K562 (cell line): Measurements from ENCODE around the gene CHRNB4.

Source experiments
- HNRNPUL1 ChIP-seq: fragments of 200-400 bp; formaldehyde crosslinking; IDR thresholded peaks from 2 replicates; pipeline ENCODE4 v1.6.1; 2017; ENCODE audit warnings: low read length
- POLR2A ChIP-seq: fragments of 450-650 bp; conservative IDR thresholded peaks from 2 replicates; pipeline ENCODE4 v1.6.1; 2016
- ZNF384 ChIP-seq: IDR thresholded peaks from 2 replicates; pipeline ENCODE4 v1.6.1; 2012; ENCODE audit warnings: low read depth, low read length, improper control_type of control experiment
- TF ChIP-seq, protein P1 (sequence below): fragments of 250-450 bp; sonication (Bioruptor Pico); IDR thresholded peaks from 2 replicates; pipeline ENCODE4 v1.8.0; 2021; ENCODE audit warnings: mild to moderate bottlenecking, moderate library complexity
- TF ChIP-seq, protein P2 (sequence below): fragments of 250-450 bp; sonication (Bioruptor Pico); IDR thresholded peaks from 2 replicates; pipeline ENCODE4 v1.5.0; 2020; ENCODE audit warnings: mild to moderate bottlenecking, borderline replicate concordance
- TF ChIP-seq, protein P3 (sequence below): sonication (generic); formaldehyde crosslinking; IDR thresholded peaks from 2 replicates; pipeline ENCODE4 v1.8.0; 2022; ENCODE audit warnings: missing genetic modification reagents, mild to moderate bottlenecking, borderline replicate concordance

DNA sequence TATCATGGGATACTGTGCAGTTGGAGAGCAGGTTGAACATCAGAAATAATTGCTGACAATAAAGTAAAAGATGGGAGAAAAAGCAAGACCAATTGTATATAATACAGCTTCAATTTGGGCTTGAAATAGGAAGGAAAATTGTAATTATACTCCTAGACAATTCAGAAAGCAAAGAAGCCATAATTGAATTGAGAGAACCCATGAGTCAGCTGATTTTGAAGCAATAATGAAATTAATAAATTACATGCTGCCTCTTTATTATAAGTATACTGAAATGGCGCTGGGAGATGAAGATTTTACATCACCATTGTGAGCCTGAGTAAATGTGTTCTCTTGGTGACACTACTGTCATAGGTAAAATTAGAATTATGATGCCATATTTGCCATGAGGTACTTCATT is 43.4 kb downstream of the CHRNB4 start:
- TF ChIP-seq ZNF384 (no peak), POLR2A (no peak), HNRNPUL1 (no peak)
- TF ChIP-seq, protein P1, sequence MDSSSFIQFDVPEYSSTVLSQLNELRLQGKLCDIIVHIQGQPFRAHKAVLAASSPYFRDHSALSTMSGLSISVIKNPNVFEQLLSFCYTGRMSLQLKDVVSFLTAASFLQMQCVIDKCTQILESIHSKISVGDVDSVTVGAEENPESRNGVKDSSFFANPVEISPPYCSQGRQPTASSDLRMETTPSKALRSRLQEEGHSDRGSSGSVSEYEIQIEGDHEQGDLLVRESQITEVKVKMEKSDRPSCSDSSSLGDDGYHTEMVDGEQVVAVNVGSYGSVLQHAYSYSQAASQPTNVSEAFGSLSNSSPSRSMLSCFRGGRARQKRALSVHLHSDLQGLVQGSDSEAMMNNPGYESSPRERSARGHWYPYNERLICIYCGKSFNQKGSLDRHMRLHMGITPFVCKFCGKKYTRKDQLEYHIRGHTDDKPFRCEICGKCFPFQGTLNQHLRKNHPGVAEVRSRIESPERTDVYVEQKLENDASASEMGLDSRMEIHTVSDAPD, result no peak
- TF ChIP-seq, protein P2, sequence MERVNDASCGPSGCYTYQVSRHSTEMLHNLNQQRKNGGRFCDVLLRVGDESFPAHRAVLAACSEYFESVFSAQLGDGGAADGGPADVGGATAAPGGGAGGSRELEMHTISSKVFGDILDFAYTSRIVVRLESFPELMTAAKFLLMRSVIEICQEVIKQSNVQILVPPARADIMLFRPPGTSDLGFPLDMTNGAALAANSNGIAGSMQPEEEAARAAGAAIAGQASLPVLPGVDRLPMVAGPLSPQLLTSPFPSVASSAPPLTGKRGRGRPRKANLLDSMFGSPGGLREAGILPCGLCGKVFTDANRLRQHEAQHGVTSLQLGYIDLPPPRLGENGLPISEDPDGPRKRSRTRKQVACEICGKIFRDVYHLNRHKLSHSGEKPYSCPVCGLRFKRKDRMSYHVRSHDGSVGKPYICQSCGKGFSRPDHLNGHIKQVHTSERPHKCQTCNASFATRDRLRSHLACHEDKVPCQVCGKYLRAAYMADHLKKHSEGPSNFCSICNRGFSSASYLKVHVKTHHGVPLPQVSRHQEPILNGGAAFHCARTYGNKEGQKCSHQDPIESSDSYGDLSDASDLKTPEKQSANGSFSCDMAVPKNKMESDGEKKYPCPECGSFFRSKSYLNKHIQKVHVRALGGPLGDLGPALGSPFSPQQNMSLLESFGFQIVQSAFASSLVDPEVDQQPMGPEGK, result no peak
- TF ChIP-seq, protein P3, sequence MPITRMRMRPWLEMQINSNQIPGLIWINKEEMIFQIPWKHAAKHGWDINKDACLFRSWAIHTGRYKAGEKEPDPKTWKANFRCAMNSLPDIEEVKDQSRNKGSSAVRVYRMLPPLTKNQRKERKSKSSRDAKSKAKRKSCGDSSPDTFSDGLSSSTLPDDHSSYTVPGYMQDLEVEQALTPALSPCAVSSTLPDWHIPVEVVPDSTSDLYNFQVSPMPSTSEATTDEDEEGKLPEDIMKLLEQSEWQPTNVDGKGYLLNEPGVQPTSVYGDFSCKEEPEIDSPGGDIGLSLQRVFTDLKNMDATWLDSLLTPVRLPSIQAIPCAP, result no peak
